GM19468 (cell line): ENCODE measurements around the gene KIRREL2.

Source experiments
- ATAC-seq: cut with Tn5 transposase; IDR thresholded peaks from one replicate; pipeline ENCODE4 v1.9.1; 2021; ENCODE audit warnings: mild to moderate bottlenecking, moderate library complexity, moderate number of reproducible peaks; ENCODE audit not compliant: unreplicated experiment; ENCODE audit errors: extremely low read depth

The KIRREL2 gene

GRCh38 chr19:35844482-35845214 lies 12.1 kb upstream of the KIRREL2 start:
- ATAC-seq: no peak

- no peak for ATAC-seq
These were observed 11.3 kb upstream of the KIRREL2 start for GRCh38 chr19:35845215-35846037.

GRCh38 chr19:35846038-35846668 lies 10.6 kb upstream of the KIRREL2 start:
- ATAC-seq: no peak

GRCh38 chr19:35847911-35848310 lies 8.8 kb upstream of the KIRREL2 start:
- ATAC-seq: no peak

GRCh38 chr19:35848486-35848885 lies 8.2 kb upstream of the KIRREL2 start:
- no peak for ATAC-seq

- ATAC-seq: no peak
These were observed 7.7 kb upstream of the KIRREL2 start for GRCh38 chr19:35848919-35849505.

- no peak for ATAC-seq
These were observed 5.3 kb upstream of the KIRREL2 start for GRCh38 chr19:35851213-35852028.

- ATAC-seq: no peak
These were observed 4.5 kb upstream of the KIRREL2 start, which contains the start of gene NPHS1 for GRCh38 chr19:35852029-35852780. TSS of gene NPHS1 (minus strand) at chr19:35852504. CDS start at chr19:35851837, 667 bp downstream.

GRCh38 chr19:35853038-35853756 lies 3.5 kb upstream of the KIRREL2 start:
- no peak for ATAC-seq

- no peak for ATAC-seq
These were observed 1.6 kb downstream of the KIRREL2 start for GRCh38 chr19:35858311-35858710.

- ATAC-seq: no peak
These were observed 2.7 kb downstream of the KIRREL2 start for GRCh38 chr19:35859414-35859813.

- ATAC-seq: no peak
These were observed 3.7 kb downstream of the KIRREL2 start for GRCh38 chr19:35860436-35860817.

GRCh38 chr19:35860818-35861639 lies 4.3 kb downstream of the KIRREL2 start:
- ATAC-seq: no peak

- ATAC-seq: no peak
These were observed 5.0 kb downstream of the KIRREL2 start for GRCh38 chr19:35861640-35862160.

GRCh38 chr19:35862528-35862927 lies 5.8 kb downstream of the KIRREL2 start:
- ATAC-seq: no peak

- no peak for ATAC-seq
These were observed 6.3 kb downstream of the KIRREL2 start for GRCh38 chr19:35863018-35863417.

- no peak for ATAC-seq
These were observed 11.6 kb downstream of the KIRREL2 start, which contains the start of gene APLP1 for GRCh38 chr19:35868172-35868822. TSS of gene APLP1 (plus strand) at chr19:35868574. CDS start at chr19:35868637, 63 bp downstream.
